ENCODE results near the gene BSG.

DNA sequence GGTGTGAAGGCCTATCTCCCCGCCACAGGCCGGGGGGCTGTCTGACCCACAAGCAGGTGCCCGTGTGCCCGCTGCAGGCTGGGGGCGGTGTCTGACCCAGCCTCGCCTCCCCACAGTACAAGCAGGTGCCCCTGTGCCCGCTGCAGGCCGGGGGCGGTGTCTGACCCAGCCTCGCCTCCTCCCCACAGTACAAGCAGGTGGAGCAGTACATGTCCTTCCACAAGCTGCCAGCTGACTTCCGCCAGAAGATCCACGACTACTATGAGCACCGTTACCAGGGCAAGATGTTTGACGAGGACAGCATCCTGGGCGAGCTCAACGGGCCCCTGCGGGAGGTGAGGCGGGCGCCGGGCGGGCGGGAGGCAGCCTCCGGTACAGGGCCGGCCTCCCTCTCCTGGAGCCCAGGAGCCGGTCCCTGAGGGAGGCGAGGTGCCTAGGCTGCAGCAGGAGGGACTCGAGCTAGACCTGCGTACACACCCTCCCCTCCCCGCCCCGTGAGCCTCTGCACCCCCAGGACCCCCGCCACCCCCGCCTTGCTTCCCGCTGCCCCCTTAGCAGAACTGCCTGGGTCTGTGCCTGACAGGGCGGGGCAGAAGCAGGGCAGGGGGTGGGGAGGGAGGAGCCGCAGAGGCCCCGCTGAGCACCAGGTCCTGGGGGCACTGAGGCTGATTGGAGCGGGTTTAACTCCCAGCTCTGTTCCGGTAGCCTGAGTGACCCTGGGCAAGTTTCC, 37.8 kb downstream of the BSG start:
- TF ChIP-seq, protein P1, sequence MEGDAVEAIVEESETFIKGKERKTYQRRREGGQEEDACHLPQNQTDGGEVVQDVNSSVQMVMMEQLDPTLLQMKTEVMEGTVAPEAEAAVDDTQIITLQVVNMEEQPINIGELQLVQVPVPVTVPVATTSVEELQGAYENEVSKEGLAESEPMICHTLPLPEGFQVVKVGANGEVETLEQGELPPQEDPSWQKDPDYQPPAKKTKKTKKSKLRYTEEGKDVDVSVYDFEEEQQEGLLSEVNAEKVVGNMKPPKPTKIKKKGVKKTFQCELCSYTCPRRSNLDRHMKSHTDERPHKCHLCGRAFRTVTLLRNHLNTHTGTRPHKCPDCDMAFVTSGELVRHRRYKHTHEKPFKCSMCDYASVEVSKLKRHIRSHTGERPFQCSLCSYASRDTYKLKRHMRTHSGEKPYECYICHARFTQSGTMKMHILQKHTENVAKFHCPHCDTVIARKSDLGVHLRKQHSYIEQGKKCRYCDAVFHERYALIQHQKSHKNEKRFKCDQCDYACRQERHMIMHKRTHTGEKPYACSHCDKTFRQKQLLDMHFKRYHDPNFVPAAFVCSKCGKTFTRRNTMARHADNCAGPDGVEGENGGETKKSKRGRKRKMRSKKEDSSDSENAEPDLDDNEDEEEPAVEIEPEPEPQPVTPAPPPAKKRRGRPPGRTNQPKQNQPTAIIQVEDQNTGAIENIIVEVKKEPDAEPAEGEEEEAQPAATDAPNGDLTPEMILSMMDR (IDR thresholded peaks at IDR 0.05): no peak
- no peak for TF ChIP-seq POLR2A (IDR thresholded peaks at IDR 0.05)
